ENCODE measurements around the gene MT1B.

GRCh38 chr16:56628486-56629350, 23.0 kb upstream of the MT1B start:
- TF ChIP-seq, protein P1, sequence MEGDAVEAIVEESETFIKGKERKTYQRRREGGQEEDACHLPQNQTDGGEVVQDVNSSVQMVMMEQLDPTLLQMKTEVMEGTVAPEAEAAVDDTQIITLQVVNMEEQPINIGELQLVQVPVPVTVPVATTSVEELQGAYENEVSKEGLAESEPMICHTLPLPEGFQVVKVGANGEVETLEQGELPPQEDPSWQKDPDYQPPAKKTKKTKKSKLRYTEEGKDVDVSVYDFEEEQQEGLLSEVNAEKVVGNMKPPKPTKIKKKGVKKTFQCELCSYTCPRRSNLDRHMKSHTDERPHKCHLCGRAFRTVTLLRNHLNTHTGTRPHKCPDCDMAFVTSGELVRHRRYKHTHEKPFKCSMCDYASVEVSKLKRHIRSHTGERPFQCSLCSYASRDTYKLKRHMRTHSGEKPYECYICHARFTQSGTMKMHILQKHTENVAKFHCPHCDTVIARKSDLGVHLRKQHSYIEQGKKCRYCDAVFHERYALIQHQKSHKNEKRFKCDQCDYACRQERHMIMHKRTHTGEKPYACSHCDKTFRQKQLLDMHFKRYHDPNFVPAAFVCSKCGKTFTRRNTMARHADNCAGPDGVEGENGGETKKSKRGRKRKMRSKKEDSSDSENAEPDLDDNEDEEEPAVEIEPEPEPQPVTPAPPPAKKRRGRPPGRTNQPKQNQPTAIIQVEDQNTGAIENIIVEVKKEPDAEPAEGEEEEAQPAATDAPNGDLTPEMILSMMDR (IDR thresholded peaks at IDR 0.05 in 2 of 3, conservative IDR thresholded peaks at IDR 0.05 in 1 of 3; ENCODE audit: insufficient read depth in 2 of 3, low read depth in 1 of 3, low read length in 3 of 3), result no peak; a peak in 1 of 6 replicates
- TF ChIP-seq CREB1 (IDR thresholded peaks at IDR 0.05), result no peak
- no peak for TF ChIP-seq CREB1 (CRISPR knock-in tag; IDR thresholded peaks at IDR 0.05)
- no peak for TF ChIP-seq EZH2 (IDR thresholded peaks at IDR 0.05; ENCODE audit: borderline replicate concordance, low read depth, low read length)
- no peak for TF ChIP-seq TCF7 (IDR thresholded peaks at IDR 0.05; ENCODE audit: borderline replicate concordance)
- no peak for TF ChIP-seq PKNOX1 (IDR thresholded peaks at IDR 0.05)
- no peak for TF ChIP-seq ZHX1 (conservative IDR thresholded peaks at IDR 0.05; ENCODE audit: low read length)
- no peak for TF ChIP-seq ZNF584 (CRISPR knock-in tag; IDR thresholded peaks at IDR 0.05; ENCODE audit: low read depth)
- TF ChIP-seq ZFX (CRISPR knock-in tag; IDR thresholded peaks at IDR 0.05), result no peak
- TF ChIP-seq, protein P2, sequence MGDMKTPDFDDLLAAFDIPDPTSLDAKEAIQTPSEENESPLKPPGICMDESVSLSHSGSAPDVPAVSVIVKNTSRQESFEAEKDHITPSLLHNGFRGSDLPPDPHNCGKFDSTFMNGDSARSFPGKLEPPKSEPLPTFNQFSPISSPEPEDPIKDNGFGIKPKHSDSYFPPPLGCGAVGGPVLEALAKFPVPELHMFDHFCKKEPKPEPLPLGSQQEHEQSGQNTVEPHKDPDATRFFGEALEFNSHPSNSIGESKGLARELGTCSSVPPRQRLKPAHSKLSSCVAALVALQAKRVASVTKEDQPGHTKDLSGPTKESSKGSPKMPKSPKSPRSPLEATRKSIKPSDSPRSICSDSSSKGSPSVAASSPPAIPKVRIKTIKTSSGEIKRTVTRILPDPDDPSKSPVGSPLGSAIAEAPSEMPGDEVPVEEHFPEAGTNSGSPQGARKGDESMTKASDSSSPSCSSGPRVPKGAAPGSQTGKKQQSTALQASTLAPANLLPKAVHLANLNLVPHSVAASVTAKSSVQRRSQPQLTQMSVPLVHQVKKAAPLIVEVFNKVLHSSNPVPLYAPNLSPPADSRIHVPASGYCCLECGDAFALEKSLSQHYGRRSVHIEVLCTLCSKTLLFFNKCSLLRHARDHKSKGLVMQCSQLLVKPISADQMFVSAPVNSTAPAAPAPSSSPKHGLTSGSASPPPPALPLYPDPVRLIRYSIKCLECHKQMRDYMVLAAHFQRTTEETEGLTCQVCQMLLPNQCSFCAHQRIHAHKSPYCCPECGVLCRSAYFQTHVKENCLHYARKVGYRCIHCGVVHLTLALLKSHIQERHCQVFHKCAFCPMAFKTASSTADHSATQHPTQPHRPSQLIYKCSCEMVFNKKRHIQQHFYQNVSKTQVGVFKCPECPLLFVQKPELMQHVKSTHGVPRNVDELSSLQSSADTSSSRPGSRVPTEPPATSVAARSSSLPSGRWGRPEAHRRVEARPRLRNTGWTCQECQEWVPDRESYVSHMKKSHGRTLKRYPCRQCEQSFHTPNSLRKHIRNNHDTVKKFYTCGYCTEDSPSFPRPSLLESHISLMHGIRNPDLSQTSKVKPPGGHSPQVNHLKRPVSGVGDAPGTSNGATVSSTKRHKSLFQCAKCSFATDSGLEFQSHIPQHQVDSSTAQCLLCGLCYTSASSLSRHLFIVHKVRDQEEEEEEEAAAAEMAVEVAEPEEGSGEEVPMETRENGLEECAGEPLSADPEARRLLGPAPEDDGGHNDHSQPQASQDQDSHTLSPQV (IDR thresholded peaks at IDR 0.05), result no peak
- no peak for TF ChIP-seq ETS1 (conservative IDR thresholded peaks at IDR 0.05; ENCODE audit: control insufficient read depth, low read depth, low read length)
- TF ChIP-seq L3MBTL2 (IDR thresholded peaks at IDR 0.05), result no peak
